HUES6 (cell line): ENCODE results near the gene SPAG16.

Experiments used
- H3K27ac ChIP-seq: 2 replicates; pipeline ENCODE4 v1.7.0; 2013; ENCODE audit warnings: low read depth, mild to moderate bottlenecking, low read length, inconsistent platforms
- H3K27me3 ChIP-seq: 2 replicates; pipeline ENCODE4 v1.6.1; 2013; ENCODE audit warnings: low read length; ENCODE audit not compliant: control insufficient read depth, insufficient read depth
- H3K36me3 ChIP-seq: 2 replicates; pipeline ENCODE4 v1.6.1; 2013; ENCODE audit warnings: low read length; ENCODE audit not compliant: control insufficient read depth, insufficient read depth
- H3K4me1 ChIP-seq: 2 replicates; pipeline ENCODE4 v1.6.1; 2013; ENCODE audit warnings: low read length; ENCODE audit not compliant: control insufficient read depth, insufficient read depth
- H3K4me3 ChIP-seq: 2 replicates; pipeline ENCODE4 v1.5.1; 2013; ENCODE audit warnings: low read depth, low read length
- H3K9ac ChIP-seq: one replicate; pipeline ENCODE4 v1.6.1; 2013; ENCODE audit warnings: mild to moderate bottlenecking, low read length
- H3K9me3 ChIP-seq: 2 replicates; pipeline ENCODE4 v1.6.1; 2013; ENCODE audit warnings: low read depth, low read length; ENCODE audit not compliant: control insufficient read depth, insufficient read depth

The SPAG16 gene

GRCh38 chr2:213885485-213885884 is 601.2 kb downstream of the SPAG16 start:
- no peak overlapping the region for H3K4me3 ChIP-seq
- no peaks in the 10 kb centered on the region for H3K36me3 ChIP-seq
- no peak overlapping the region for H3K9ac ChIP-seq
- H3K9me3 ChIP-seq, result no peaks in the 10 kb centered on the region
- H3K4me1 ChIP-seq, result no peaks in the 10 kb centered on the region
- H3K27me3 ChIP-seq, result no peaks in the 10 kb centered on the region
- H3K27ac ChIP-seq, result no peak overlapping the region

- H3K27ac ChIP-seq, result no peak overlapping the region
- peaks cover 2% of the 10 kb centered on the region; the same call in 1 of the 2 replicates for H3K9me3 ChIP-seq
- no peaks in the 10 kb centered on the region for H3K36me3 ChIP-seq
- no peaks in the 10 kb centered on the region for H3K27me3 ChIP-seq
- no peaks in the 10 kb centered on the region for H3K4me1 ChIP-seq
- H3K4me3 ChIP-seq, result no peak overlapping the region
- H3K9ac ChIP-seq, result no peak overlapping the region
Observed at GRCh38 chr2:213914510-213914909, 630.2 kb downstream of the SPAG16 start.

GRCh38 chr2:213920014-213920413 is 635.8 kb downstream of the SPAG16 start:
- Histone ChIP-seq H3K9ac (no peak overlapping the region), H3K27me3 (no peaks in the 10 kb centered on the region), H3K4me3 (no peak overlapping the region), H3K9me3 (peaks cover 22% of the 10 kb centered on the region), H3K27ac (no peak overlapping the region), H3K36me3 (no peaks in the 10 kb centered on the region), H3K4me1 (no peaks in the 10 kb centered on the region)

GRCh38 chr2:213923543-213923942 is 639.3 kb downstream of the SPAG16 start:
- Histone ChIP-seq H3K4me1 (no peaks in the 10 kb centered on the region), H3K4me3 (no peak overlapping the region), H3K27ac (no peak overlapping the region), H3K9me3 (peaks cover 22% of the 10 kb centered on the region), H3K27me3 (no peaks in the 10 kb centered on the region), H3K36me3 (no peaks in the 10 kb centered on the region), H3K9ac (no peak overlapping the region)

- Histone ChIP-seq H3K27me3 (no peaks in the 10 kb centered on the region), H3K4me1 (no peaks in the 10 kb centered on the region), H3K9me3 (no peaks in the 10 kb centered on the region; the same call in 1 of the 2 replicates), H3K9ac (no peak overlapping the region), H3K27ac (no peak overlapping the region), H3K36me3 (no peaks in the 10 kb centered on the region), H3K4me3 (no peak overlapping the region)
Observed at GRCh38 chr2:213934560-213934959, 650.3 kb downstream of the SPAG16 start.

- H3K4me1 ChIP-seq, result no peaks in the 10 kb centered on the region
- H3K9me3 ChIP-seq, result no peaks in the 10 kb centered on the region
- H3K9ac ChIP-seq, result no peak overlapping the region
- no peak overlapping the region for H3K4me3 ChIP-seq
- no peaks in the 10 kb centered on the region for H3K36me3 ChIP-seq
- no peaks in the 10 kb centered on the region for H3K27me3 ChIP-seq
- no peak overlapping the region for H3K27ac ChIP-seq
Observed at GRCh38 chr2:213958086-213958485, 673.8 kb downstream of the SPAG16 start.

- Histone ChIP-seq H3K36me3 (no peaks in the 10 kb centered on the region), H3K4me3 (no peak overlapping the region), H3K9ac (no peak overlapping the region), H3K9me3 (0 out of 2 replicates have a peak, but pooled peaks cover under 1% of the 10 kb centered on the region), H3K27ac (no peak overlapping the region), H3K27me3 (no peaks in the 10 kb centered on the region), H3K4me1 (no peaks in the 10 kb centered on the region)
Observed at GRCh38 chr2:213959589-213959988, 675.3 kb downstream of the SPAG16 start.

GRCh38 chr2:213971536-213971935 is 687.3 kb downstream of the SPAG16 start:
- Histone ChIP-seq H3K9ac (no peak overlapping the region), H3K9me3 (no peaks in the 10 kb centered on the region), H3K27me3 (no peaks in the 10 kb centered on the region), H3K4me3 (no peak overlapping the region), H3K36me3 (no peaks in the 10 kb centered on the region), H3K4me1 (no peaks in the 10 kb centered on the region), H3K27ac (no peak overlapping the region)

- H3K27ac ChIP-seq, result no peak overlapping the region
- no peaks in the 10 kb centered on the region for H3K4me1 ChIP-seq
- H3K27me3 ChIP-seq, result no peaks in the 10 kb centered on the region
- H3K9ac ChIP-seq, result no peak overlapping the region
- no peak overlapping the region for H3K4me3 ChIP-seq
- H3K36me3 ChIP-seq, result no peaks in the 10 kb centered on the region
- no peaks in the 10 kb centered on the region for H3K9me3 ChIP-seq
Observed at GRCh38 chr2:213980883-213981282, 696.6 kb downstream of the SPAG16 start.

GRCh38 chr2:213989207-213989606 is 704.9 kb downstream of the SPAG16 start:
- Histone ChIP-seq H3K4me1 (no peaks in the 10 kb centered on the region), H3K9ac (no peak overlapping the region), H3K27me3 (no peaks in the 10 kb centered on the region)

GRCh38 chr2:213991453-213992108 is 707.3 kb downstream of the SPAG16 start:
- no peak overlapping the region for H3K27ac ChIP-seq
- no peaks in the 10 kb centered on the region for H3K9me3 ChIP-seq
- H3K36me3 ChIP-seq, result no peaks in the 10 kb centered on the region
- H3K4me3 ChIP-seq, result no peak overlapping the region
- no peaks in the 10 kb centered on the region for H3K4me1 ChIP-seq
- no peak overlapping the region for H3K9ac ChIP-seq
- H3K27me3 ChIP-seq, result no peaks in the 10 kb centered on the region

More at GRCh38 chr2:213989207-213989606, 704.9 kb downstream of the SPAG16 start:
- Histone ChIP-seq H3K4me3 (no peak overlapping the region), H3K27ac (no peak overlapping the region), H3K9me3 (no peaks in the 10 kb centered on the region), H3K36me3 (no peaks in the 10 kb centered on the region)
